Ovary (tissue), 3 donors: ENCODE measurements around the gene SH2D4B.

Experiments
- CTCF ChIP-seq, 3 donors: fragments of 450-650 bp in 2 of 3; fragments of 200-600 bp in 1 of 3; IDR thresholded peaks; one replicate each; pipeline versions ENCODE4 v1.5.1 to v1.8.0; 2016 to 2022; ENCODE audit warnings: antibody characterized with exemption in 3 of 3, mild to moderate bottlenecking in 1 of 3
- EP300 ChIP-seq: sonication (generic); formaldehyde crosslinking; IDR thresholded peaks from one replicate; pipeline ENCODE4 v1.6.1; 2017; ENCODE audit warnings: antibody characterized with exemption
- POLR2A ChIP-seq: fragments of 450-650 bp; IDR thresholded peaks from one replicate; pipeline ENCODE4 v1.6.1; 2017; ENCODE audit warnings: antibody characterized with exemption, mild to moderate bottlenecking, moderate library complexity
- donor health status: DM: no; HTN: no; CAD: no.

- TF ChIP-seq EP300 (no peak), CTCF (IDR thresholded peaks at IDR 0.05) (no peak), POLR2A (no peak)
Observed at GRCh38 chr10:80488539-80489066, 49.1 kb upstream of the SH2D4B start.
